ENCODE measurements around the gene MYPOP. TPM values are rescaled to one million over a fixed set of nuclear protein-coding genes. Genes with fewer than 3 reads are reported as not detected.

Gene MYPOP
- total RNA-seq, 2 experiments from 2014 or later: 5.2 to 15.6 TPM

DNA sequence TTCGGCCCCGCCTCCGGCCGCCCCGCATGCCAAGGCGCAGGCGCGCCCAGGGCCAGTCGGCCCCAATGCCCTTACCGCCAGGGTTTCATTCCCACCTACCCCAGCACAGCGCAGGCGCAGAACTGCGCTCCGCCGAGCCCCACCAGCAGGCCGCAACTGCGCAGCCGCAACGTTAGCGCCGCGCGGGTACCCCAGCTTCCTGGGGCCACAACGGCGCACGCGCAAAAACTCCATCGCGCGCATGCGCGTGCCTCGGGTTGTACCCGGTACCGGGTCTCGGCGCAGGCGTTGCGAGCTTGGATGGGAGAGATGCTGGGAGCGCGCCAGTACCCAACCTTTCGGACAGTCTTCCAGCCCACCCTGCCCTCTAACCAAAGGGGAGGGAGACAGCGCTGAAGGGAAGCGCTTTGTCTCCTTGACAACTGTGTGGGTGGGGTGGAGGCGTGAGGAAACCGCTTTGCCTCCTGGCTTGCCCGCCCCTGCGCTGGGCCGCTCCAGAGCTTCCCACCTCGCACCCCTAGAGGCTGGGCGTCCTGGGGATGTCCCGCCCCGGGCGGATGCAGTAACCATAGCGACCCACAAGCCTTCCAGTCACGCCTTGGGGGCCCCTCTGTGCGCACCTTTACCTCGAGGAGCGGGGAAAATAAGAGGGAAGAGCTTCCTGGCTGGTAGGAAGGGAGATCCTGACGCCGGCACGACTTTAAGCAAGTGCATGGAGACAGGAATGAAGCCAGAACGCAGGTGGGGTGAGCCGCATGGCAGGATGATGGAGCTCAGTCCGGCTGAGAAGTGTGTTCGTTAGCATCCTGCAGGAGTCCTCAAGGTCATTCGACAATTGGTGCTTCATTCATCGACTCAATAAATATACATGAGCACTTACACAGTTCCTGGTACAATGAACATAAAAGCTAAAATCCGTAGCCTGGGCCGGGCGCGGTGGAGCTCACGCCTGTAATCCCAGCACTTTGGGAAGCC is 525 bp upstream of the MYPOP start:
- BruUV-seq (replicated peaks): no TSS peak
- TF ChIP-seq, protein P1, sequence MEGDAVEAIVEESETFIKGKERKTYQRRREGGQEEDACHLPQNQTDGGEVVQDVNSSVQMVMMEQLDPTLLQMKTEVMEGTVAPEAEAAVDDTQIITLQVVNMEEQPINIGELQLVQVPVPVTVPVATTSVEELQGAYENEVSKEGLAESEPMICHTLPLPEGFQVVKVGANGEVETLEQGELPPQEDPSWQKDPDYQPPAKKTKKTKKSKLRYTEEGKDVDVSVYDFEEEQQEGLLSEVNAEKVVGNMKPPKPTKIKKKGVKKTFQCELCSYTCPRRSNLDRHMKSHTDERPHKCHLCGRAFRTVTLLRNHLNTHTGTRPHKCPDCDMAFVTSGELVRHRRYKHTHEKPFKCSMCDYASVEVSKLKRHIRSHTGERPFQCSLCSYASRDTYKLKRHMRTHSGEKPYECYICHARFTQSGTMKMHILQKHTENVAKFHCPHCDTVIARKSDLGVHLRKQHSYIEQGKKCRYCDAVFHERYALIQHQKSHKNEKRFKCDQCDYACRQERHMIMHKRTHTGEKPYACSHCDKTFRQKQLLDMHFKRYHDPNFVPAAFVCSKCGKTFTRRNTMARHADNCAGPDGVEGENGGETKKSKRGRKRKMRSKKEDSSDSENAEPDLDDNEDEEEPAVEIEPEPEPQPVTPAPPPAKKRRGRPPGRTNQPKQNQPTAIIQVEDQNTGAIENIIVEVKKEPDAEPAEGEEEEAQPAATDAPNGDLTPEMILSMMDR (conservative IDR thresholded peaks at IDR 0.05; ENCODE audit: low read length): no peak
- no peak for TF ChIP-seq EZH2phosphoT487 (IDR thresholded peaks at IDR 0.05; ENCODE audit: borderline replicate concordance, low read depth, low read length)

GRCh38 chr19:45901432-45901911 is 941 bp downstream of the MYPOP start:
- Histone ChIP-seq H3K4me1 (ENCODE audit: insufficient read depth, low read length, poor library complexity, severe bottlenecking) (peaks cover 20% of the 10 kb centered on the region), H3K27ac (ENCODE audit: low read depth, low read length, poor library complexity, severe bottlenecking) (no peak overlapping the region), H3K9me2 (ENCODE audit: insufficient read depth, low read length) (no peaks in the 10 kb centered on the region), H3K4me2 (ENCODE audit: low read length) (peak overlapping the region; percentile 81), H2AFZ (ENCODE audit: low read length) (0 out of 2 replicates have a peak overlapping the region, but pooled peaks have one; percentile 36), H3K9me3 (ENCODE audit: low read length) (no peaks in the 10 kb centered on the region), H3K79me2 (ENCODE audit: insufficient read depth, low read depth, low read length) (peaks cover 18% of the 10 kb centered on the region; the same call in 1 of the 2 replicates), H3K4me3 (ENCODE audit: low read depth, low read length, poor library complexity, severe bottlenecking) (peak overlapping the region; percentile 94), H3K36me3 (ENCODE audit: insufficient read depth, low read length) (peaks cover 31% of the 10 kb centered on the region), H4K20me1 (ENCODE audit: insufficient read depth, low read length) (no peaks in the 10 kb centered on the region)
- TF ChIP-seq, protein P1 (conservative IDR thresholded peaks at IDR 0.05; ENCODE audit: low read length): no peak
- TF ChIP-seq EZH2phosphoT487 (IDR thresholded peaks at IDR 0.05; ENCODE audit: borderline replicate concordance, low read depth, low read length): no peak
- DNase-seq (ENCODE audit: low spot score): no peak
- intact Hi-C loops (cut with micrococcal nuclease; ENCODE audit: unreplicated experiment): no loop called here
- BruUV-seq (replicated peaks): no TSS peak
- ChIA-PET POLR2A (no interaction called here), CTCF (ENCODE audit: unreplicated experiment) (interaction anchor here (0.6 to 0.8 kb wide), 2 partner anchors 9 to 53 kb away, joined by 3 to 7 read pairs; no protein-coding TSS in a partner anchor)

More for the DNA sequence above, 525 bp upstream of the MYPOP start:
- Histone ChIP-seq H3K4me2 (ENCODE audit: low read length) (peak overlapping the region; percentile 76), H3K27ac (ENCODE audit: low read depth, low read length, poor library complexity, severe bottlenecking) (peak overlapping the region; percentile 73), H3K4me1 (ENCODE audit: insufficient read depth, low read length, poor library complexity, severe bottlenecking) (peaks cover 20% of the 10 kb centered on the region), H3K9me2 (ENCODE audit: insufficient read depth, low read length) (no peaks in the 10 kb centered on the region), H3K36me3 (ENCODE audit: insufficient read depth, low read length) (peaks cover 23% of the 10 kb centered on the region), H2AFZ (ENCODE audit: low read length) (peak overlapping the region; percentile 9; the same call in 1 of the 2 replicates), H3K9me3 (ENCODE audit: low read length) (no peaks in the 10 kb centered on the region), H3K79me2 (ENCODE audit: insufficient read depth, low read depth, low read length) (peaks cover 18% of the 10 kb centered on the region; the same call in 1 of the 2 replicates), H3K4me3 (ENCODE audit: low read depth, low read length, poor library complexity, severe bottlenecking) (peak overlapping the region; percentile 94), H4K20me1 (ENCODE audit: insufficient read depth, low read length) (no peaks in the 10 kb centered on the region)
- peak; percentile 98 for DNase-seq (ENCODE audit: low spot score)
- ChIA-PET CTCF (ENCODE audit: unreplicated experiment) (no interaction called here), POLR2A (interaction anchor here (1.2 to 2.1 kb wide), 3 partner anchors 9 to 39 kb away, joined by 3 to 8 read pairs (median 7); partner anchors contain the start of genes FOXA3 and SYMPK)
- intact Hi-C loops (cut with micrococcal nuclease; ENCODE audit: unreplicated experiment): loop anchor here (2.0 kb wide), 1 partner anchor 24 kb away; no protein-coding TSS in a partner anchor
